Medulla oblongata (tissue), 1 donor: ENCODE results near the gene STPG3.

ENCODE experiments used
- DNase-seq: peaks from one replicate; pipeline ENCODE4 v3.0.0-alpha.2; 2015; ENCODE audit errors: extremely low spot score

Gene STPG3

DNA sequence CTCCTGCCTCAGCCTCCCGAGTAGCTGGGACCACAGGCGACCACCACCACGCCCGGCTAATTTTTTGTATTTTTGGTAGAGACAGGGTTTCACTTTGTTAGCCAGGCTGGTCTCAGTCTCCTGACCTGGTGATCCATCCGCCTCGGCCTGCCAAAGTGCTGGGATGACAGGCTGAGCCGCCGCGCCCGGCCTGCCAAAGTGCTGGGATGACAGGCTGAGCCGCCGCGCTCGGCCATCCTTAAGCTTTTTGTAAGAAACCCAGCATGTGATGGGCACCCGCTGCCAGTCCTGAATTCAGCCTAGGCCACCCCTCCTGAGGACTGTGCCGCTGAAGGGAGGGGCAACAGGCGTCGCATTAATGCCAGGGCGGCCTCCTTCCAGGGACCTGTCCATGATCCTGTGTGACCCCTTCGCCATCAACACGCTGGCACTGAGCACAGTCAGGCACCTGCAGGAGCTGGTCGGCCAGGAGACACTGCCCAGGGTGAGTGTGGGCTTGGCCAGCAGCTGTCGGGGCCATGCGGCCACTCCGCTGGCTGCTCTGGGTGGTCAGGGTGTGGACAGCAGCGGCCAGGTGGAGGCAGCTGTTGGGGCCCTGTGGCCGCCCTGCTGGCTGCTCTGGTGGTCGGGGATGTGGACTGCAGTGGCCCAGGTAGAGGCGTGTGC, 14.5 kb downstream of the STPG3 start:
- no peak for DNase-seq

DNA sequence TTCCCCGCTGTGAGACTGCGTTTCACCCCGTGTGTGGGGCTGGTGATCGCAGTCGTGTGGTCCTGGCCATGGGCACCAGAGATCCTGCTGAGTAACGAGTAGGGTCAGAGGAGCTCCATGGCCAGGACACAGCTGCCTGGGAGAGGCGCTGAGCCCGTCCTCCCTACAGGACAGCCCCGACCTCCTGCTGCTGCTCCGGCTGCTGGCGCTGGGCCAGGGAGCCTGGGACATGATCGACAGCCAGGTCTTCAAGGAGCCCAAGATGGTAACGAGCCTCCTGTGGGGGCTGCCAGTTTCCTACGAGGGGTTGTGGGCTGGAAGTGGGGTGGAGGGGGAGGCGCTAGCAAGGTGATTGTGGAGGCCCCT, 15.1 kb downstream of the STPG3 start:
- no peak for DNase-seq

DNA sequence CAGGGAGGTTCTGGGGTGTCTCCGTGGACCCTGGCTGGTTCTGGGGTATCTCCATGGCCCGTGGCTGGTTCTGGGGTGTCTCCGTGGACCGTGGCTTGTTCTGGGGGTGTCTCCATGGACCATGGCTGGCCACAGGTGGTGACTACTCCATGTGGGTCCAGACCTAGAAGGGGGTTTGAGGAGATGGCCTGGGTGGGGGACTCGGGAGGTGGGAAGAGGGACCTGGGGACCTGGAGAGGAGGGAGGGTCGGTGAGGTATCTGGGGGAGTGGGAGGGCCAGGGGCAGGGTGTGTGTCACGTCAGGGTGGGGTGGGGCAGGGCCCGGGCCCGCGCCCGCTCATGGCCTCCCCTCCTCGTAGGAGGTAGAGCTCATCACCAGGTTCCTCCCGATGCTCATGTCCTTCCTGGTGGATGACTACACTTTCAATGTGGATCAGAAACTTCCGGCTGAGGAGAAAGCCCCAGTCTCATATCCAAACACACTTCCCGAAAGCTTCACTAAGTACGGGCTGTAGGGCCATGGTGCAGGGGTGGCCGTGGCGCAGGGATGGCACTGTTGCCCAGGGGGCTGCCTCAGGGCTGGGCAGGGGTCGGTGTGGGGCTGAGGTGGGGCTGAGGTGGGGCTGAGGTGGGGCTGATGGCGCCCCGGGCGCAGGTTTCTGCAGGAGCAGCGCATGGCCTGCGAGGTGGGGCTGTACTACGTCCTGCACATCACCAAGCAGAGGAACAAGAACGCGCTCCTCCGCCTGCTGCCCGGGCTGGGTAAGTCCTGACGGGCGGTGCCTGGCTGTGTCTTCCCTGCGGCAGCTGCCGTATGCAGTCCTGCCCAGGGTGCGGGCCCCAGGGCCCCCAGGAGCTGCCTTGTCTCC, 15.7 kb downstream of the STPG3 start:
- DNase-seq, result no peak

DNA sequence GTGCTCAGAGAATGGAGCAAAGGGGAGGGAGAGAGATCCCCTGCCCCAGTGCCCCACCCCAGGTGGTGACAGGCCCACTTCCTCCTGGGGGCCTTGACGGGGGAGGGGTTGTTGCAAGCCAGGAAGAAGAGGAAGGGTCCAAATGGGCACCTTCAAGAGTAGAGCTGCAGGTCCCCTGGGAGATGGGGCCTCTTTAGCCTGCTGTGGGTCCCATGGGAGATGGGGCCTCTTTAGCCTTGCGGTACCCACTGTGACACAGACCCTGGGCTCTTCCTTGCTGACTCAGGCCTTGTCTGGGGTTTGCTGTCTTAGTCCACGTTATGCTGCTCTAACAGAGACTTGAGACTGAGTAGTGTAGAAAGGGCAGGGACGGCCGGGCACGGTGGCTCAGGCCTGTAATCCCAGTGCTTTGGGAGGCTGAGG, 16.9 kb downstream of the STPG3 start:
- DNase-seq, result no peak

DNA sequence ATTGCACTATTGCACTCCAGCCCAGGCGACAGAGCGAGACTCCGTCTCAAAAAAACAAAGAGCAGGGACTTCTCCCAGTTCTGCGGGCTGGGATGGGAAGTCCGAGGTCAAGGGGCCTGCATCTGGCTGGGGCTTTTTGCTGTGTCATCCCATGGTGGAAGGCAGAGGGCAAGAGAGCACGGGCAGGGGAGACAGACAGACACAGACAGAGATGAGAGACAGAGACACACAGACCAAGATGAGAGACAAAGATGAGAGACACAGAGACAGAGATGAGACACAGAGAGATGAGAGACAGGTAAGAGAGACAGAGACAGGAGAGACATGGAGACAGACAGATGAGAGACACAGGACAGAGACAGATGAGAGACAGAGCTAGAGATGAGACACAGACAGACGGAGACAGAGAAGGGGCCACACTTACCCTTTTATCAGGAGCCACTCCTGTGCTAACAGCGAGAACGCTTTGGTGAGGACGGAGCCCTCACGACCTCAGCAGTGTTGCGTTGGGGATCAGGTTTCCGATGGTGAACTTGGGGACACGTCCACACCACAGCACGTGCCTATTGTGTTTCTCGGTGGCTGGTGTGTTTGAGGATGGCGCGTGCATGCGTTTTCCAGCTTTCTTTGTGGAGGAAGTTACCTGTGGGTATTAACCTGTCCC, 17.6 kb downstream of the STPG3 start:
- DNase-seq, result no peak

DNA sequence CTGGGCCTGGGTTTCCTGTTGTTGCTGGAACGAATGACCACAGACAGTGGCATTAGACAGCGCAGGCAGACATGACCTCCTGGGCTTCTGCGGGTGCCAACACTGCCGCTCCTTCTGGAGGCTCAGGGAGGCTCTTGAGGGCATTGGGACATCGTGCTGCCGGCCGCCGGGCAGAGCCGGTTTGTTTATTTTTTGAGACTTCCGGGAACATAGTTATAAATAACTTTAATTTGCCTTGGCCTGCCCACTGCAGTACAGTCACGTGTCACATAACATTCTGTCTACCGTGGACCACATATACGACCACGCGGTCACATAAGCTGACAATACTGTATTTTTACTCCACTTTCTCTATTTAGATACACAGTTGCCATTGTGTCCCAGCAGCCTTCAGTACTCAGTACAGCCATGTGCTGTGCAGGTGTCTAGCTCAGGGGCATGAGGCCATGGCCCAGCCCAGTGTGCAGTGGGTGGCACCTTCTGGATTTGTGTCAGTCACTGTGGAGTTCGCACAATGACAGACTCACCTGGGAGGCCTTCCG, 18.2 kb downstream of the STPG3 start:
- no peak for DNase-seq

DNA sequence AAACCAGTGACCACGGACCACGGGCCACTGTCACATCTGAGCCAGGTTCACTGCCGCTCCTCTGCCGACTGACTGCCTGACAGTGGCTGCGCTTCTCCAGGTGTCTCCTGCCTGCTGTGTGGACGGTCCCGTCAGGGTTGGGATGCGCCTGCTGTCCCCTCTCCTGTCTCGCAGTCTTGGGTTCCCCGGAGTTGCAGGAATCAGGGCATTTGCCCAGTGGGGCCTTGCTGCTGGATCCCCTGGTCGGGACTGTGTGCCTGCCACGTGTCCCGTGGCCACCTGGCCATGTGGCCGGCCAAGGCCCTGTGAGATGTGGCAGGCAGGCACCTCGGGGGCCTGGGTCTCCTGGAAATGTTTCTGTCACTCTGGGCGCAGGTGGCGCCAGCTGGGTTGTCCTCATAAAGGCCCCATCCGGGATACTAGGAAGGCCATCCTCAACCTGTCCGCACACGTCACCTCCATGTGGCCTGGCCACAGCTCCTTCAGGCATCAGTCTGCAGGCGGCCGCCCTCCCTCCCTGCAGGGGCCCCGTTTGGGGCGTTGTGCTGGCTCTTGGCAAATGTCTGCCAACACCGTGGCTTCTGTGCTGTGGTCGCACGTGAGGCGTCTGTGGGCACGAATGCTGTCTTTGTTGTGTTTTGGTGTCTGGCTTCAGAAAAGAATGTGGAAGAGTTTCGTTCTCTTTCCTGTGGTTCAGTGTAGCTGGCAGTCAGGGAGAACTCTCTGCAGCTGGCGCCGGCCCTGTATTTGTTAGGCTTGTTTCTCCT, 20.0 kb downstream of the STPG3 start:
- DNase-seq, result no peak

DNA sequence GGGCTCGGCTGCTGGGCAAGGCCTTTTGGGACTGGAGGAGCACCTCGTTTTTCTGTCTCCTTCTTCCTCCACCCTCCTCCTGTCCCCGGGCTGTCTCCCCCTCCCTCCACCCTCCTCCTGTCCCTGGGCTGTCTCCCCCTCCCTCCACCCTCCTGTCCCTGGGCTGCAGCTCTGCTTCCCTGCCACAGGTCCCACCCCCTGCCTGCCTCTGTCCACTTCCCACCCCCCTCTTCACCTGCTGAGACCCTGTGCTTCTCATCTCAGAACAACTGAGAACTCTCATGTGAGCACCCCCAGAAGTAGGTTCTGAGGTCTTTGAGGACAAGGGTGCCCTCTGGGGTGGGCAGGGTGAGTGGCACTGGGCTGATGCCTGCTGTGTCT, 20.6 kb downstream of the STPG3 start:
- no peak for DNase-seq

DNA sequence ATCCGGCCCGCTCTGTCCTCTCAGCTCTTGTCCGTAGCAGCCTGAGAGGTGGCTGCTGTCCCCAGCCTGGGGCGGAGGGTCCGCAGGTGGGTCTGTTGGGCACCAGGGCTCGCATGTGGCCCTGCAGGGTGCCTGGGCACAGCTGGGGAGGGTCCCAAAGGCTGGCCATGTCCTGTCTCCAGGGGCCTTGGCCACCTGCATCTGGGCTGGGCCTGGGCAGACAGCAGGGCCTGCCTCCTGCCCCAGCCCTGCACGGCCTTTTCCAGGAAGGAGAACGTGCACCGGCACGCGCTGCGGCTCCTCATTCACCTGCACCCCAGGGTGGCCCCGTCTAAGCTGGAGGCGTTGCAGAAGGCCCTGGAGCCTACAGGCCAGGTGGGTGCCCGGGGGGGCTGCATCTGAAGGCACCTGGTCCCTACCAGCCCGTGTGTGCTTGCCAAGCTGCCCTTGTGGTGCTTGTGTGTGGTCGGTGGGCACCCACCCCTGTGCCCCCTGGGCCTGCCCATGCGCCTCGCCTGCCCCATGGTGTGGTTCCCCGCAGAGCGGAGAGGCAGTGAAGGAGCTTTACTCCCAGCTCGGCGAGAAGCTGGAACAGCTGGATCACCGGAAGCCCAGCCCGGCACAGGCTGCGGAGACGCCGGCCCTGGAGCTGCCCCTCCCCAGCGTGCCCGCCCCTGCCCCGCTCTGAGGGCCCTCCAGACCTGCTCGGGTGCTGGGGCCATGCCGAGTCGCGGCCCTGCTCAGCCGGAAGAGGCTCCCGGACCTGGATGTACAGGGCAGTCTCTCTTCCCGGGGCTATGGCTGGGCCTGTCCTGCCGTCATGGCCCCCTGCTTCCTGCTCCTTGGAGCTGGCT, 21.4 kb downstream of the STPG3 start:
- no peak for DNase-seq

DNA sequence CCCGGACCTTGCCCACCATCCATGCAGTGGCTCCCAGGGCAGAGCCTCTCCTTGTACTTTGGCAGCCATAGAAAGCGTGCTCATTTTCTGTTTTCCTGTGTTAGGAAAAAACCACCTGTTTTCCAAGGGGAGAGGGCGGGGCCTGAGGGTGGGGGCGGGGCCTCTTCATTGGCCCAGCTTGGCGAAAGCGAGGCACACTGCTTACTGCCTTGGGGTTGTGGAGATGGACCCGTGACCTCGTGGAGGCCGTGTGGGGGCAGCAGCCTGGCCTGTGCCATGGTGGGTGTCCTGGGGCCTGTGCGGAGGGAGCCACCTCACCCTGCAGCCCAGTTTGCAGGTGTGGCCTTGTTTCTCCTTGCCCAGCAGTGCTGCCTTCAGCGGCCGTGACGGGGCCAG, 22.0 kb downstream of the STPG3 start:
- DNase-seq, result no peak

DNA sequence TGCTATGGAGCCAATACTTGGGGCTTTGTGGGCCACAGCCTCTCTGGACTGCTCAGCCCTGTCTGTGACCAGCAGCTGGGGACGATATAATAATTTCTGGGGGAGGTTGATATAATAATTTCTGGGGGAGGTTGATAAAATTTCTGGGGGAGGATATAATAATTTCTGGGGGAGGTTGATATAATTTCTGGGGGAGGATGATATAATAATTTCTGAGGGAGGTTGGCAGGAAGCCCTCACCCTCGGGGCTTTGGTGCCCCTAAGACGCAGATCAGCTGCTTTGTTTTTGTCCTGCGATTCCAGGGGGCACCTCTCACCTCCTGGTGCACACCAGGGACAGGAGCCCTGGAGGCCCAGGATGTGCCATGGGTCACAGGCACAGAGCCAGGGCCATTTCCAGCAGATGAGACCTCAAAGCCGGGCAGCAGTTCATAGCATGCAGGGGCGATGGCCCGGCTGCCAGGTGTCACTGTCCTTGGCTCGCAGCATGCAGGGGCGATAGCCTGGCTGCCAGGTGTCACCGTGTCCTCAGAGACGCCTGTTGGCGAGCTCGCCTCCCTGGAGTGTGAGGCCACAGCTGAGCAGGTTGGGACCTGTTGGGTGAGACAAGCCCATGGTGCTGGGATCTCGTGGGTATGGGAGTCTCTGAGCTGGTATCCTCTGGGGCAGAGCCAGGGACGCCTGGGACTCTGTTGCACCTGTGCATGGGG, 22.7 kb downstream of the STPG3 start:
- no peak for DNase-seq

DNA sequence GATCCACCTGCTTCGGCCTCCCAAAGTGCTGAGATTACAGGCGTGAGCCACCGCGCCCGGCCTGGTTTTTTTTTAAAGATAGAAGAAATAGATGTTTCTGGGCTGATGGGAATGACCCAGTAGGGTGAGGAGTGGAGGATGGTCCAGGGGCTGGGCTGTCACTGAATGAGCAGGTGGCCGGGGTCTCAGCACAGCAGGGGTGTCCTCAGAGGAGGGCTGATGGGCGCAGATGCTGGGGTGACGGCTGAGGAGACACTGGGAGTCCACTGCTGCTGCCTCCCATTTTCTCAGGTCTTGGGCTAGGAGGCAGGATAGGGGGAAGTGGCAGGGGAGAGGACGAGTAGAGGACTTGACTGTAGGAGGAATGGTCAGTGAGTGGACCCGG, 24.1 kb downstream of the STPG3 start:
- DNase-seq, result no peak

DNA sequence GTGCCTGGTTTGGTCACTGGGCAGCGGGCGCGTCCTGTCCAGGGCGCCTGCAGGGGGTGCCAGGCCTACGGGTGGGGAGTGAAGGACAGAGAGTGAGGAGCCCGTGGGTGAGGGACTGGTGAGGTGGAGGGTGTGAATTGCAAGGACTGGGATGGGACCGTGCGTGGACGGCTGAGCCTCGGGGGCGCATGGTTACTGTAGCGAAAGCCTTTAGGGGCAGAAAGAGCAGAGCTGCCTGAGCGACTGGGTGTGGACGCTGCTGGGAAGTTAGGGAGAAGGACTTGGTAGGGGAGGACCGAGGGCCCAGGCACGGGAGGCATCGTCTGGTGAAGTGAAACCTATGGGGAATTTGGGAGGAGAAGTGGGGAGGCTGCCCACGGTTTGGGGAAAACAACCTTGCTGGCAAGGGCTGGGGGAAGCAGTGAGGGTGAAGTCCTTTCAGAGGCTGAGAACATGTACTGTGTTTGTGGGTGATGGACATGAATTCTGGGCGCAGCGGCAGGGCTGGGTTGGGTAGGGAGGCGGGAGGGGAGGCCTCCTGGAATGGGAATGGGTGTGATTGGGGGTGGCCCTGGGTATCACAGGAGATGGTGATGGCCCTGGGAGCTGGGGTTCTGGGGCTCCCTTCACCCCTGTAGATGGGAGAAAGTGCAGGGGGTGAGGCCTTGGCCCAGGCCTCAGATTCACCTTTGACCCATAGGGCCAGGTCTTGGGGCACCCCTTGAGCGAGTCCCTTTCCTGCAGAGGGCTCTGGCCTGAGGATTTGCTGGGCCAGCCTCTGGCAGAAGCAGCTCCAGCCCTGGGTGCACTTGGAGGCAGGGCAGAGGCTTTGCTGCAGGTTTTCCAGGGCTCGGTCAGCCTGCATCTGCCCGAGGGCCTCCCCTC, 24.7 kb downstream of the STPG3 start:
- no peak for DNase-seq

DNA sequence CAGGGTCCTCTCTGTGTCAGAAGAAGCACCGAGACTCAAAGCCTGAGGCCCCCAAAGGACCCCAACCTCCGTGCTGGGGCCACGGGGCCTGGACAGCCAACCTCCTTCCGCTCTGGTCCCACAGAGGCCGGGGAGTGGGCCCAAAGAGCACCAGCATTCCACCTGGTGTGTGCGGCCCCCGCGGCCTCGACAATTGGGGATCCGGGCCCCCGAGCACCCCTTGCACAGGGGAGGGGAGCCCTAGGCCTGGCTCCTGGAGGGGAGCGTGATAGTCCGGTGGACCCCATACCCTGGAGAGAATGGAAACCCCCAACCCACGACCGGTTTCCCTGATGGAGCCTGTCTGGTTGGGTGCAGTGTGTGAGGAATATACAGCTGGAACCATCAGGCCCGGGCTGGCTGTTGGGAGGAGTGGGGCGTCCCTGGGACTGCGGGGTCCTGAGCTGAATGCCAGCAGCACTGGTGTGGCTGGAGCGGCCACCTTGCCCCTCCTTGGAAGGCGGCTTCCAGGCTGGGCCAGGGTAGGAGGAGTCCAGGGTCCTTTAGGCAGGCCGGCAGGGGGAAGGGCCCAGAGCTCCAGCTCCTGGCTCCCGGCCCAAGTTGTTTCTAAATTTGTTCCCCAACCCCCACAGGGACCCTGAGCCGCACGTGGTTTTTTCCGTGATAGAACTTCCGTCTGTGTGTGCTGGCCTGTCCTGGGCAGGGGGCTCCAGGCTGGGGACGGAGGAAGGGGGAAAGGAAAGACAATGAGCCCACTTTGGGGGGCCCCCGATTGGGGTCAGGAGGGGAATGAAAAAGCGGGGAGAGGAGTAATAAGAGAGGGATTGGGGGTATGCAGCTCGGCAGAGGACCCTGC, 25.6 kb downstream of the STPG3 start:
- no peak for DNase-seq

DNA sequence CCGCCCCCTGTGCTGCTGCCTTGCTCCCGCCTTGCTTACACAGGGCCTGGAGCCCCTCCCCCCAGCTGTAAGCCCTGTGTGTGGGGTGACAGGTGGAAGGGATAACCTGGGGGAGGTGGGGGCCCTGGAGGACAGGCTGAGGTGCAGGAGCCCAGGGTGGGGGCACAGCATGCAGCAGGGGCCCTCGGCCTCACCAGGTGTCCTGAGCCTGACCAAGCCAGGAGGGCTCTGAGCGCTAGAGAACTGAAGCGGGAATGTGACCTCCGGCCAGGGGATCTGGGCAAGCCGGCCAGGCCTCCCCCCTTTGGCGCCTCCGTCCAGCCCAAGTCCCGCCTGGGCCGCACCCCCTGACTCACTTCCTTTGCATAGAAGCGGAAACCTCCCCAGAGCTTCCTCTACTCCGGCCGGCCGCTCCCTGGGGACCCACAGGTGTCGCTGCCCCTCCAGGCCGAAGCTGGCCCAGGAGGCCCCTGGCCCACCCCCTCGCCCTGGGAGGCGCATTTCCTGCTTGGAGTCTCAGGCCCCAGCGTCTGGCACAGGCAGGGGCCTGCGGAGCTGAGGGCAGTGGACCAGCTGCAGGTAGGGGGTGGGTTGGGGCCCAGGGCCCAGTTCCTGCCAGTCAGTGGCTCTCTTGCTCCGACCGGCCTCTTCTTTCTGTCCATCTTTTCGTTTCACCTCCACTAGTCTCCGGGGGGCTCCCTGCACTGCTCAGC, 26.4 kb downstream of the STPG3 start, which contains the start of gene TOR4A:
Gene TOR4A, plus strand, starts transcription at position 398 of the 713 bp plus-strand sequence. CDS start 964 bp downstream, outside the sequence.
- DNase-seq, result peak; percentile 63

DNA sequence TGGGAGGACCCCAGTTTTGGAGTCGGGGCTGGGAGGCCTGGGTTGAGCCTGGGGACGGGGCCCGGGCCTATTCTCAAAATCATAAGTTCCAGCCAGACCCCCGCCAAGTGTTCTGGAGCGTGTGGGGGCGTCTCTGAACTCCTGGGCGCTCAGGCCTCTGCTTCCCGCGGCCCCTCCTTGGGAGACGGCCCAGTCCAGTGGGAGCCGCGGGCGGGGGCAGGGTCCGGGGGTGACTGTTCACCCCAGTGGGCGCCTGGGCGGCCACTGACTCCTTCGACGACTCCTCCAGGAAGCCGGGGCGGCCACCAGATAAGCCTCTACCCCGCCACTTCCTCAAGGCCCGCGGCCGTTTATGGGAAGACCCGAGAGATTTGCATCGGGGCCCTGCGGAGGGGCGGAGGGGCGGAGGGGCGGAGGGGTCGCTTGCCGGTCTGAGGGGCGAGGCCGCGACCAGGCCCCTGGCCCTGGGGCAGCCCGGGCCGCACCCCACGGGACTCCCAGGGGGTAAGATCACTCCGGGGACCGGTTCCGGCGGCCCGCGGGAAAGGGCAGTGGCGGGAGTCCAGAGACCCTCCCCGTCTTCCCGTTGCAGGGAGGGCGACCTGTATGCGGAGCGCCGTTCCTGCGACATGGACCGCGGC, 27.1 kb downstream of the STPG3 start:
- DNase-seq, result no peak
